Measurements from ENCODE around the gene ABO. TPM values are rescaled to one million over a fixed set of nuclear protein-coding genes. Genes with fewer than 3 reads are reported as not detected.

The ABO gene
- total and polyA plus RNA-seq, 2 of the 8 experiments (the other 6 are each of a cell fraction or from before 2014, with no cell fraction given) = 0.03 TPM; not detected in 1

DNA sequence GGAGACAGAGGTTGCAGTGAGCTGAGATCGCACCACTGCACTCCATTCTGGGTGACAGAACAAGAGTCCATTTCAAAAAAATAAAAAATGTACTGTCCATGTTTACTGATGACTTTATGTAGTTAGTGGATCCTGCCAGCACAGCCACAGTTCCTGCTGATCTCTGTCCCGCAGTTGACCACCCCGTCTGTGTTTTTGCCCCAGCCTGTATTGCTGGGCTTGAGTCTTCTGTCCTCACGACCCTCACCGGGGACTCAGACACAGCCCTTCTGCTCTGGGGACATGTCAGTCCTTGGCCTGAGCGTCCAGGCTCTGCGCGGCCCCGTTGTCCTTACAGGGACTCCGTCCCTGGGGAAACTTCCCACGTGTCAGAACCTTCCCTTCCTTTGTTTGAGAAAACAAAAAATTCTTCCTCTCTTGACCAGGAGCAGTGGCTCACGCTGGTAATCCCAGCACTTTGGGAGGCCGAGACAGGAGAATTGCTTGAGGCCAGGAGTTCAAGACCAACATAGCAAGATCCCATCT, 46.5 kb upstream of the ABO start:
- Histone ChIP-seq H3K4ac (replicated peaks; ENCODE audit: insufficient read length, low read depth, low read length) (no peak overlapping the region), H2BK15ac (ENCODE audit: low read length) (no peak overlapping the region), H4K91ac (replicated peaks; ENCODE audit: insufficient read length, low read length) (no peak overlapping the region), H3K79me1 (ENCODE audit: low read depth, low read length) (no peaks in the 10 kb centered on the region), H2BK12ac (ENCODE audit: low read depth, low read length) (no peak overlapping the region), H2BK20ac (ENCODE audit: low read length) (no peak overlapping the region), H3K36me3 (ENCODE audit: control insufficient read depth in 2 of 4, insufficient read depth in 4 of 4, low read length in 3 of 4) (no peaks in the 10 kb centered on the region), H3K27me3 (replicated peaks in 1 of 4; ENCODE audit: control insufficient read depth in 3 of 4, extremely low read depth in 1 of 4, insufficient read depth in 3 of 4, low read length in 3 of 4) (no peaks in the 10 kb centered on the region), H4K8ac (ENCODE audit: extremely low read depth, insufficient read depth, low read length) (no peak overlapping the region), H2BK5ac (ENCODE audit: low read depth, low read length) (no peak overlapping the region), H2AFZ (ENCODE audit: low read length) (no peak overlapping the region), H3K23me2 (ENCODE audit: low read depth, low read length) (no peaks in the 10 kb centered on the region), H3K9ac (replicated peaks in 1 of 4; ENCODE audit: extremely low read depth in 1 of 4, low read depth in 3 of 4, low read length in 3 of 4) (no peak overlapping the region), H2AK5ac (ENCODE audit: low read depth, low read length) (no peak overlapping the region), H2BK120ac (replicated peaks; ENCODE audit: low read depth, low read length) (no peak overlapping the region), H3K14ac (ENCODE audit: insufficient read length) (no peak overlapping the region), H3K9me3 (ENCODE audit: insufficient read depth in 2 of 2, low read depth in 1 of 2, low read length in 1 of 2) (peaks cover 10 to 16% of the 10 kb centered on the region in 2 experiments), H3K4me3 (ENCODE audit: extremely low read depth in 1 of 4, insufficient read depth in 2 of 4, low read depth in 3 of 4, low read length in 4 of 4) (no peak overlapping the region), H3K18ac (ENCODE audit: extremely low read depth, low read length) (no peak overlapping the region), H3K27ac (ENCODE audit: low read depth, low read length) (no peak overlapping the region), H4K20me1 (replicated peaks in 1 of 2; ENCODE audit: control insufficient read depth in 1 of 2, insufficient read depth in 2 of 2, low read length in 2 of 2) (no peaks in the 10 kb centered on the region), H3K56ac (replicated peaks; ENCODE audit: insufficient read length, low read depth, low read length) (no peak overlapping the region), H3K4me2 (ENCODE audit: insufficient read depth in 1 of 2, low read depth in 2 of 2, low read length in 2 of 2) (no peak overlapping the region), H3K23ac (ENCODE audit: insufficient read length) (no peak overlapping the region), H4K5ac (ENCODE audit: insufficient read length, low read depth, low read length) (no peak overlapping the region), H3K4me1 (replicated peaks in 1 of 4; ENCODE audit: control insufficient read depth in 3 of 4, insufficient read depth in 4 of 4, low read length in 3 of 4) (no peaks in the 10 kb centered on the region), H3K79me2 (ENCODE audit: control insufficient read depth in 1 of 2, insufficient read depth in 2 of 2, low read length in 2 of 2) (no peaks in the 10 kb centered on the region)
- CTCF ChIA-PET (ENCODE audit: partially characterized antibody) = interaction anchor here (1.3 to 2.5 kb wide), 2 partner anchors 114 to 135 kb away, joined by 3 to 16 read pairs; no protein-coding TSS in a partner anchor
- TF ChIP-seq CTCF (IDR thresholded peaks at IDR 0.05; ENCODE audit: control extremely low read depth in 1 of 3, insufficient read depth in 1 of 3, low read depth in 1 of 3, low read length in 3 of 3) (no peak), SP4 (IDR thresholded peaks at IDR 0.05; ENCODE audit: low read length) (no peak), MAX (IDR thresholded peaks at IDR 0.05) (no peak), MAFK (IDR thresholded peaks at IDR 0.05; ENCODE audit: low read depth, low read length) (no peak), GTF2F1 (IDR thresholded peaks at IDR 0.05; ENCODE audit: borderline replicate concordance, low read depth, low read length) (no peak), CREB1 (IDR thresholded peaks at IDR 0.05) (no peak), ATF3 (IDR thresholded peaks at IDR 0.05; ENCODE audit: insufficient read depth, low read depth, low read length) (no peak)
- FAIRE-seq (no peak), DNase-seq (ENCODE audit: low read depth in 1 of 2, low spot score in 2 of 2) (no peak)
- POLR2A ChIA-PET (ENCODE audit: partially characterized antibody) = no interaction called here
- WGBS, 2 experiments (ENCODE audit: extremely low coverage in 1 of 2, insufficient coverage in 1 of 2, insufficient read length in 1 of 2, insufficient replicate concordance in 2 of 2, low coverage in 1 of 2, low lambda C conversion rate in 2 of 2, missing lambda C conversion rate in 1 of 2) = 87% methylated on average over 12 of the region's 13 CpGs; no CpG with 5 or more reads in 1 of the 2 experiments
